Brain pericyte (primary cell): ENCODE measurements around the gene COPS8.

ENCODE experiments used
- DNase-seq: peaks from one replicate; pipeline ENCODE4 v3.0.0-alpha.2; 2012; ENCODE audit warnings: low read depth, low spot score

COPS8 gene

DNA sequence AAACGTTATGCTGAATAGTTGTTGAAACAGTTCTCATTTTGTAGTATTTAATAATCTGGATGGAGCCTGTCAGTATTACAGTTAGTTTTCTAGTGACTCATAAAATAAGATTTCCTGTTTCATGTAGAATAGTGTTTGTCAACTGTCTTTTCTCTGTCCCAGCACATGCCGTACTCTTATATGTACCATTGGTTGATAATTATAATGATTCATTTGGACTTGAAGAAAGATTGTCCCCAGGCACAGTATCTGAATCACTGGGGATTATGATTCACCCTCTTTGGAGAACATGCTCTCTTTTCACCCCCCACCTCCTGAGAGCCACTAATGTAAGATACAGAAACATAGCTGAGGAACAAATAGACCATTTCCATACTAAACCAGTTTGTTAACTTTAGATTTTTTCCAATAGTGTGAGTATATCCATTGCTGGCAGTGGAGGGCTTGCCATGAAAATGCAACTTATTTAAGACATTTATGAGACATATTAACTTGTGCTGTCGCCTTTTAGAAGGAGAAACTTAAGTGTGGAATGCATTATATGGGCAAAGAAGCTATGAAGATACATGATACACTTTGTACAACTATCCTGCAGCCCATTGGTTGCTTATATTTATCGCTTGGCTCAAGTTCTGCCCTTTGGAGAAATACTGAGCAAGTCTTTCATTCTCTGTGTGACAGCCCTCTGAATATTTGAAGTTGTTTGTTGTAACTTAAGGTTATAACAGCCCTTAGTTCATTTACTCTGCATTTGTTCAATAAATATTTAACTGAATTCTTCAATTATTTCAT is 12.4 kb downstream of the COPS8 start:
- DNase-seq = peak; percentile 24

DNA sequence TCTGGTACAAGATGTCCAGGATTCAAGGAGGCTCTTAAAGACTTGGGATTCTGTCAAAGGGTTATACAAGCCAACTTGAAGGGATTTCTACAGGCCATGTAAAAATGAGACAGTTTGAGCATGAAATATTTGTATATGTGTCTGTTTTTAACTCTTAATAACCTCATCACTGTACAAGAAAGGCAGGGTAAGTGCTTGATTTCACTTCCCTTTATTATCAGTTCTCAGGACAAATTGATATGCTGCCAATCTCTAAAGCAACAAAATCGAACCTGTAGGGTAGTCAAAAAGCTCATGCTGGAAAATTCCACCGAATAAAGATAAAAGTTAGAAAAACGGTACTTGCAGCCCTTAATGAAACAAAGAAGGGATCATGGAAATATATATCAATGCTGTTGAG is 14.1 kb downstream of the COPS8 start:
- DNase-seq = no peak

- no peak for DNase-seq
Measured at GRCh38 chr2:237101118-237101979, 15.7 kb downstream of the COPS8 start.

DNA sequence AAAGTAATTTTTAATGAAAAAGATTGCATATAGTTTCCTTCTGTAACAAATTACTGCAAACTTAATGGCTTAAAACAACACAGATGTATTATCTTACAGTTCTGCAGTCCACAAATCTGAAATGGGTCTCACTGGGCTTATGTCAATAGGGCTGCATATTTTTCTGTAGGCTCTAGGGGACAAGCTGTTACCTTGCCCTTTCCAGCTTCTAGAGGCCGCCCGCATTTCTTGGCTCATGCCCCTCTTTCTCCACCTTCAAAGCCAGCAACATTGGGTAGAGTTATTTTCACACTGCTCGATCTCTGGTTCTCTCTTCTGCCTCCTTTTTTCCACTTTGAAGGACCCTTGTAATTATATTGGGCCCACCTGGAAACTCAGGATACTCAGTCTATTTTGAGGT is 16.7 kb downstream of the COPS8 start:
- DNase-seq = no peak

DNA sequence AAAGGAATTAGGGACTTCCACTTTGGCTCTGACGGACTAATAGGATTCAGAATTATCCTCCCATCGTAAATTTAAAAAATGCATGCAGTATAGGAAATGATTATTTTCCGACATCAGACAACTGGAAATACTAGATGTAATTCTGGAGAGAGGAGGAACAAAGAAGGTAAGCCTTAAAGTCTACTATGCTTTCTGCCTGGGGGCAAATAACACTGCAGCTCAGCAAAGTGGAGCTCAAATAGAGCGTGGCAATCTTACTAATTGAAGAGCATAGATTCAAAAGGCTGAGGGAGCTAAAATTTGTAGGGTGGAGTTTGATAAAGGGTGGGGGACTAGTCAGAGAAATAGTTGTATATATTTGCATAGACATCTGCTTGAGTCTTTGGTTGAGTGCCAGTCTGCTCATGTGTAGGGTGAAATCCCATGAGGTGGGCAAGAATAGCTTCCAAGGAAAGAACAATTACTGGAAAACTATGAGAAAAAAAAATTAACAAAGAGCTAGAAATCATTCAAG is 23.8 kb downstream of the COPS8 start:
- DNase-seq = no peak

DNA sequence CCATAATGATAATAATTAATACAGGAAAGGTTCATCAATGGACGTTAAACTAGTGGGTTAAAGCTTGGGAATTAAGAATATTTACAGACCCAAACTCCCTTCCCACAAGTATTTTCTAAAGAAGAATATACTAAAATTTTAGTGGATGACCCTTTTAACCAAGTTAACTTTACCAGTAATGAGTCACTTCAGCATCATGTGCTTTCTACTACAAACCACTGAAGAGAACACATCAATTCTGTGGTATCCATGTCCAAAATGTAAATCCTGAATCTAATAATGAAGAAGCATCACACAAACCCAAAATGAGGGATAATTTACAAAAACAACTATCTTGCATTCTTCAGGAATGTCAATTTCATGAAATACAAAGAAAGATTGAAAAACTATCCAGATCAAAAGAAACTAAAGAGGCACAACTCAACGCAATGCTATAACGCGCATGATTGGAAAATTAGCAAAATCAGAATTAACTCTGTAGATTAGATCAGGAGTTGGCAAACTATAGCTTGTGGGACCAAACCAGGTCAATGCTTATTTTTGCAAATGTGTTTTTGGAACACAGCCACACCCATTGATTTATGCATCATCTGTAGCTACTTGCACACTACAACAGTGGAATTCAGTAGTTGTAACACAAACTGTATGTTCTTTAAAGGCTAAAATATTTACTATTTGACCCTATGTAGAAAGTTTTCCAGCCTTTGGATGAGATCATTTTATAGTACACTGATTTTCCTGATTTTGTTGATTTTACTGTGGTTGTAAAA is 27.5 kb downstream of the COPS8 start:
- DNase-seq = no peak

GRCh38 chr2:237115870-237116269 is 30.2 kb downstream of the COPS8 start:
- DNase-seq = no peak

GRCh38 chr2:237116431-237116830 is 30.7 kb downstream of the COPS8 start:
- no peak for DNase-seq

GRCh38 chr2:237118025-237118424 is 32.3 kb downstream of the COPS8 start:
- DNase-seq = no peak

GRCh38 chr2:237118561-237119155 is 33.0 kb downstream of the COPS8 start:
- DNase-seq = no peak

GRCh38 chr2:237120916-237121315 is 35.2 kb downstream of the COPS8 start:
- no peak for DNase-seq

GRCh38 chr2:237121321-237121720 is 35.6 kb downstream of the COPS8 start:
- DNase-seq = no peak

GRCh38 chr2:237122214-237122666 is 36.6 kb downstream of the COPS8 start:
- no peak for DNase-seq

GRCh38 chr2:237124820-237125219 is 39.1 kb downstream of the COPS8 start:
- DNase-seq = no peak

DNA sequence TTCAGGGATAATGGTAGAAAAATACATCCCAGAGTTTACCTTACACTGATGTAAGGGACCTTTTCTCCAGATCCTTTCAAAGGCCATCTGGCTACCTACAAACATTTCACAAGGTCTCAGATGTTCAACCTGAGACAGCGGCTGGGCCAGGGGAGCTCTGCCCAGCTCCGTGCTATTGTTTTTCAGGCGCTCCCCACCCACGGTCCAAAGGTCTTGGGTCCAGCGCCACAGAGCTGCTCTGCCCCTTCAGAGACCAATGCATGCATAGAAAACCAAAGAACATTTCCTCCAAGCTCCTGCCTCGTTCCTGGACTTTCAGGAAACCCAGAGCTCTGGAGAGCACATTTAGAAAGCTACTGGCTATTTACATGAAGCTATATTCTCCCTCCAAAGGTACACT is 40.3 kb downstream of the COPS8 start:
- no peak for DNase-seq

GRCh38 chr2:237126519-237127174 is 41.0 kb downstream of the COPS8 start:
- no peak for DNase-seq

DNA sequence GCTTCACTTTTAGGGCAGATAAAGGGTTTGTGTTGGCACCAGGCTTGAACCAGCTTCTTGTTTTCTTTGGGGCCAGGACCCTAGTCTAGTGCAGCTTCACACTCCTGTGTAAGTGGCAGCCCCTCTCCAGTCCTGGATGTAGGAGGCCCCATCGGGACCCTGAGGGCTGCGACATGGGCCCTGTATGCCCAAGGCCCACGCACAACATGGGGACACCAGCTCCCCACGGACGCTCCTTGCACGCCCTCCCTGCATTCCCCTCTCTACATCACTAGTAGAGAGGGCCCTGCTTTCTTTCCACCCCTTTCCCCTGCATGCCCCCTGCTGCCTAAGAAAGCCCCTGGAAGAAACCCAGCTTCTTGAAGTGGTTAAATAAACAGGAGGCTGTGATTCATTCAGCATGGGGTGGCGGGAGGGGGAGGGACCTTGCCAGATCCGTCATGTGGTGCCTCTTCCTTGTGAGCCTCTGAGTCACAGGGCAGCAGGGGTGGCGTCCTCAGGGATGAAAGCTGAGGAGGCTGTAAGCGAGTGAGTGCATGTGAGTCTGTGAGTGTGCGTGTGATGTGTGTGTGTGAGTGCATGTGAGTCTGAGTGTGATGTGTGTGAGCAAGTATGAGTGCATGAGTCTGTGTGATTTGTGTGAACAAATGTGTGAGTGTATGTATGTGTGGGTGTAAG is 42.5 kb downstream of the COPS8 start:
- peak; percentile 98 for DNase-seq

DNA sequence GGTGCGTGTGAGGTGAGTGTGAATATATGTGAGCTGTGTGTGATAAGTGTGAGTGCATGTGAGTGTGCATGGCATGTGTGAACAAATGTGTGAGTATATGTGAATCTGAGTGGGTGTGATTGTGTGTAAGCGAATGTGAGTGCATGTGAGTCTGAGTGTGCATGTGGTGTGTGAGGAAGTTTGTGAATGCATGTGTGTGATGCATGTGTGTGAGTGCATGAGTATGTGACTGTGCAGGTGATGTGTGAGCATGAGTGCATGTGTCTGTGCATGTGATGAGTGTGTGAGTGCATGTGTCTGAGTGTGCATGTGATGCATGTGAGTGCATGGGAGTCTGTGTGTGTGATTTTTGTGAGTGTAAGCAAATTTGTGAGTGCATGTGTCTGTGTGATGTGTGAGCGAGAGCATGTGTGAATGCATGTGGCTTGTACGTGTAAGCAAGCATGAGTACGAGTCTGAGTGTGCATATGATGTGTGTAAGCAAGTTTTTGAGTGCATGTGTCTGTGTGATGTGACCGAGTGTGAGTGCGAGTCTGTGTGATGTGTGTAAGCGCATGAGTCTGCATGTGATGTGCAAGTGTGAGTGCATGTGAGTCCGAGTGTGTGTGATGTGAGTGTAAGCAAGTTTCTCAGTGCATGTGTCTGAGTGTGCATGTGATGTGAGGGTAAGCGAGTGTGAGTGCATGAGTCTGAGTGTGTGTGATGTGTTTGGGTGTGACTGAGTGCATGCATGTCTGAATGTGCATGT is 43.3 kb downstream of the COPS8 start:
- no peak for DNase-seq

GRCh38 chr2:237129625-237130263 is 44.1 kb downstream of the COPS8 start:
- DNase-seq = no peak
